ENCODE measurements around the gene JAML. TPM values are rescaled to one million over a fixed set of nuclear protein-coding genes. Genes with fewer than 3 reads are reported as not detected.

JAML gene
- total RNA-seq, 1 donor from 2014 or later = not detected

DNA sequence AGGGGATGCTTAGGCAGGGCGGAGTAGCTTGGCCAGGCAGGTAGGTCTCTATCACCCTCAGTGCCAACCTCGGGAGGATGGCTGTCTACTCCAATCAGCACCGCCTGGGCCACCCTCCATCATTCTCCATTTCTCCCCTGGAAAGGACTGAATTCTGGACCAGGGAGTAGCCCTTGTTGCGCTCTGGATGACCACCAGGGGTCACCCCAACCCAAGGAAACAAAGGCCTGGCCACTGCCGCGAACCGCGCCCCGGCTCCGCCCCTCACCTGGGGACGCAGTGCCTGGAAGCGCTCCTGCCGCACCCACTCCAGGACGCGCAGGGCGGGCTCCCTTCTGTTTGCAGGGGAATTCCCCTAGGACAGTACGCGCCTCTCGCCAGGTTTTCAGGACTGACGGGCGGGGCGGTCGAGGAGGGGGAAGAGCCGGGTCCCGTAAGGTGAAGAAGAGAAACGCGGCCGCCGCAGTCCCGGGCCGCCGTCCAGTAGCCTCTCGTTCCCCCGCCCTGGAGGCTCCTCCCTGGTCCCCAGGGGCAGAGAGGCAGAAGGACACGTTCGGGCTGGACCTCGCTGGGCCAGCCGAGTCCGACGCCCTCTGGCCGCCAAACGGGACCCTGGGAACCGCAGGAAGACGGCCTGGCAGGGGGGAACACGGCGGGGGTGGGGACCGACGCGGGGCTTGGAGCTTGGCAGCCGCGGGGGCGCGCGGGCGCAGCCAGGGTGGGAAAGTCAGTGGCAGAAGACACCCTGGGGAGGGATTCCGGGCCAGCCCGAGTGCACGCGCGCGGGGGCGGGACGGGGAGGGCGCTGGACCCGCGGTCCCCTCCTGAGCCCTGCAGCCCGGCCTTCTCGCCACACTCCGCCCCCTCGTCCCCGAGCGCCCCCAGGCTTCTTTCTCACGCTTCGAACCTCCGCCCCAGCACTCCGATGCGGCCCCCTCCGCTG lies 79.3 kb downstream of the JAML start:
- intact Hi-C loops (cut with DNase I) = loop anchor here (1.0 to 10.0 kb wide), 3 partner anchors 26 to 339 kb away; partner anchors contain the start of gene UBE4A
- no peak overlapping the region for H3K27ac ChIP-seq
- H3K27me3 ChIP-seq = no peaks in the 10 kb centered on the region
- peak; percentile 74 to 92 (median 91) for TF ChIP-seq CTCF (IDR thresholded peaks at IDR 0.05)
- H3K4me1 ChIP-seq = peaks cover 0 to 14% of the 10 kb centered on the region in 2 donors
- H3K36me3 ChIP-seq = no peaks in the 10 kb centered on the region
- H3K4me3 ChIP-seq = peak overlapping the region; percentile 59 to 70
- peak; percentile 15 to 81 for DNase-seq (ENCODE audit: low spot score in 2 of 2)
- H3K9me3 ChIP-seq = no peaks in the 10 kb centered on the region

DNA sequence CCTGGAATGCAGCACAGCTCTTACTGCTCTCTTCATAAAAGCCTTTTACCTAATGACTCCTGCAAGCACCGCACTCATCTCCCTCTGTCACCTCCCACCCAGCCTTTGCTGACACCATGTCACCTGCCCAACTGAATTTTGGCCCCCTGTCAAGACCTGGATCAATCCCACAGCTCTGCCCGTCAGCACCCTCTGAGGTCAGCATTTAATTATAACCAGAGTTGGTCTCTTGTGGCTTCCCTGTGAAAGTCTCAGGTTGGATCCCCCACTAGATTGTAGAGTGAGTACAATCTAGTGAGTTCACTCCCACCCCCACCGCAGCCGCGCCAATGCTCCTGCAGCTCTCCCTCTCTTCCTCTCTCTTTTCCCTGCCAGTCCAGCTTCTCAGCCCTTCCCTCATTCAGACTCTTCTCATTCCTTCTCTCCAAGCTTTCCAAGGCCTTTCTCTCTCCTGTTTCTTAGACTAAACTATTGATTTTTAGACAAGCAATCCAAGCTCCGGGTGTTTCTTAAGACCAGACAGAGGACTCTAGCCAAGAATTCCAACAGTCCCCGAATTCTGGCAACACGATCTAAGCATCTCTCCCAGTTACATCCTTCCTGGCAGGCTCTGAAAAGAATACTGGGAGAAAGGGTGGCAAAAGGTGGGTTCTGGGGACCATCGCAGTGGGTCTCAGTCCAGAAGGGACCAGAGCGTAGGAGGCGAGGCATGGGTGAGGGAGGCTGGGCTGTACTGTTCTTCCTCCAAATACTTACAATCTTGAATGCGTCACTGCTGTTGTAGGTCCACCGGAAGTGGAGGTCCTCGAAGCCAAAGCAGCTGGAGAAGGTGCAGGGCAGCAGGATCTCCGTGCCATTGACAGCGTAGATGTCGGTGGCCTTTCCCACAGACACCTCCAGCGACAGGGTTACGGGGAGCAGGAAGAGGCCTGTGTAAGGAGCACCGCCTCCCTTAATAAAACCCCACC lies 80.2 kb downstream of the JAML start:
- H3K27me3 ChIP-seq = no peaks in the 10 kb centered on the region
- peaks cover 0 to 14% of the 10 kb centered on the region in 2 donors for H3K4me1 ChIP-seq
- intact Hi-C loops (cut with DNase I) = loop anchor here (1.0 to 10.0 kb wide), 3 partner anchors 27 to 340 kb away; partner anchors contain the start of gene UBE4A
- H3K36me3 ChIP-seq = no peaks in the 10 kb centered on the region
- H3K4me3 ChIP-seq = no peak overlapping the region
- no peak for DNase-seq (ENCODE audit: low spot score in 2 of 2)
- no peak for TF ChIP-seq CTCF (IDR thresholded peaks at IDR 0.05)
- no peaks in the 10 kb centered on the region for H3K9me3 ChIP-seq
- no peak overlapping the region for H3K27ac ChIP-seq

Other genes starting within 250 kb of the JAML start
- 38.6 TPM for gene IL10RA, start 238.6 kb downstream of the JAML start, total RNA-seq
- gene TMPRSS4, start 147.9 kb downstream of the JAML start, total RNA-seq = not detected
- not detected for gene SMIM35, start 138.0 kb downstream of the JAML start, total RNA-seq
- 1.1 TPM for gene SCN4B, start 72.2 kb downstream of the JAML start, total RNA-seq
- gene SCN2B, start 48.4 kb downstream of the JAML start, total RNA-seq = 0.11 TPM
- gene MPZL3, start 27.4 kb upstream of the JAML start, total RNA-seq = 0.21 TPM
- gene MPZL2, start 39.3 kb upstream of the JAML start, total RNA-seq = 53.0 TPM
- gene CD3E, start 79.7 kb upstream of the JAML start, total RNA-seq = not detected
- not detected for gene CD3D, start 117.7 kb upstream of the JAML start, total RNA-seq
- not detected for gene CD3G, start 119.3 kb upstream of the JAML start, total RNA-seq
- 24.6 TPM for gene UBE4A, start 134.6 kb upstream of the JAML start, total RNA-seq
- gene ATP5MG, start 176.6 kb upstream of the JAML start, total RNA-seq = 23.7 TPM
- 61.3 TPM for gene KMT2A, start 211.5 kb upstream of the JAML start, total RNA-seq

Measured in ascending aorta (tissue), 2 donors.